Measurements from ENCODE around the gene ARID3A. TPM values are rescaled to one million over a fixed set of nuclear protein-coding genes. Genes with fewer than 3 reads are reported as not detected.

The ARID3A gene
- total RNA-seq, 4 donors from 2014 or later, result 5.5 to 13.9 (median 9.2) TPM

DNA sequence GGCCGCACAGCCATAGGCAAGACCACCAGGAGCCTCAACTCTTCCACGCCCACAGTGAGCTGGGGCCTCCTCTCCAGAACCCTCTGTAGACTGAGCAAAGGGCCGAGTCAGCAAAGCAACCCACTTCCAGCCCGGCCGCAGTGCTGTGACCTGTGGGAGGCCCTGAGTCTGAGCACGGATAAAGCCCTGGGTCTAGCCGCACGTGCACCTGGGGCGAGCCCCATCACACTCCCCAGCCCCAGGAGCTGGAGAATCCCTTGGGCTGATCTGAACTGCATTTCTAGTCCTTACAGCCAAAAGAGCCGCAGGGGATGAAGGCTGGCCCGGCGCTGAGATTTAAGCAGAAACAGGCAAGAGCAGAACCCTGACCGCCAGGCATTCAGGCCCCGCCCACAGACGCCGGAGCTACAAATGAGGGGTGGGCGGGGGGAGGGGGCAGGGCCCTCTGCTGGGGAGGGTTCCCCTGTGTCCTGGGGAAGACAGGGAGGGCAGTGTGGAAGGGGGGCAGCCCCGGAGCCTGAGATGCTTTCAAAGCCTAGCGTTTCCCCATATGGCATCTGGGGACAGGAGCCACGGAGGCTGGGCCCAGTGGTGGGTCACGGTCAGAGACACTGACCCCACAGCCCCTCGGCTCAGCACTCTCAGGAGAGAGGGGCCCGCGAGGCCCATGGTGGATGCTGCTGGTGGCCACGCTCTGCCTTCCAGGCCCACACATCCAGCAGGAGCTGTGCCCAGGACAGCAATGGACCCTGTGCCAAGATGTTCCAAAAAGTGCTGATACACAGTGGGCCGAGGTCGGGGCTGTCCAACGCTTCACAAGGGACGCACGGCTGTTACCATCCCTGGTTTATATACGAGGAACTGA lies 90.2 kb downstream of the ARID3A start:
- TF ChIP-seq, protein P1, sequence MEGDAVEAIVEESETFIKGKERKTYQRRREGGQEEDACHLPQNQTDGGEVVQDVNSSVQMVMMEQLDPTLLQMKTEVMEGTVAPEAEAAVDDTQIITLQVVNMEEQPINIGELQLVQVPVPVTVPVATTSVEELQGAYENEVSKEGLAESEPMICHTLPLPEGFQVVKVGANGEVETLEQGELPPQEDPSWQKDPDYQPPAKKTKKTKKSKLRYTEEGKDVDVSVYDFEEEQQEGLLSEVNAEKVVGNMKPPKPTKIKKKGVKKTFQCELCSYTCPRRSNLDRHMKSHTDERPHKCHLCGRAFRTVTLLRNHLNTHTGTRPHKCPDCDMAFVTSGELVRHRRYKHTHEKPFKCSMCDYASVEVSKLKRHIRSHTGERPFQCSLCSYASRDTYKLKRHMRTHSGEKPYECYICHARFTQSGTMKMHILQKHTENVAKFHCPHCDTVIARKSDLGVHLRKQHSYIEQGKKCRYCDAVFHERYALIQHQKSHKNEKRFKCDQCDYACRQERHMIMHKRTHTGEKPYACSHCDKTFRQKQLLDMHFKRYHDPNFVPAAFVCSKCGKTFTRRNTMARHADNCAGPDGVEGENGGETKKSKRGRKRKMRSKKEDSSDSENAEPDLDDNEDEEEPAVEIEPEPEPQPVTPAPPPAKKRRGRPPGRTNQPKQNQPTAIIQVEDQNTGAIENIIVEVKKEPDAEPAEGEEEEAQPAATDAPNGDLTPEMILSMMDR (IDR thresholded peaks at IDR 0.05; ENCODE audit: low read depth), result no peak

DNA sequence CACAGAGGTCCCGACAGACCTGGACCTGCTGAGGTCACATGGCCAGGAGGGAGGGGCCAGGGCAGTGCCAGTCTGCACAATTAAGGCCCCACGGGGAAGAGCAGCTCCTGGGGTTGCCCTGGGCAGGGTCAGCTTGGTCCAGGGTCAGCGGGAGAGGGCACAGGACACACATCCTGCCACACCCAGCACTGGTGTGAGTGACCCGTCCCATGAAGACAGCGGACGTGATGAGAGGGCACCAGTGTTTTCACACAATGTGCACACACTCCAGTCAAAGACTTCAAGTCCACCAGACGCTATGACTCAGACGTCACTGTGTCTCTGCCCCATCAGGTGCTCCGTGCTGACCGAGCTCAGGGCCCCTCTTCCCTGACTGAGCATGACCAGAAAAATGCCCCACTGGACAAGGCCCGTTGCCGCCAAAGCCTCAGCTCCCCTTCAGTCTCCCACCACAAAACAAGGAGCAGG lies 90.8 kb downstream of the ARID3A start:
- TF ChIP-seq, protein P1 (IDR thresholded peaks at IDR 0.05; ENCODE audit: low read depth), result no peak

DNA sequence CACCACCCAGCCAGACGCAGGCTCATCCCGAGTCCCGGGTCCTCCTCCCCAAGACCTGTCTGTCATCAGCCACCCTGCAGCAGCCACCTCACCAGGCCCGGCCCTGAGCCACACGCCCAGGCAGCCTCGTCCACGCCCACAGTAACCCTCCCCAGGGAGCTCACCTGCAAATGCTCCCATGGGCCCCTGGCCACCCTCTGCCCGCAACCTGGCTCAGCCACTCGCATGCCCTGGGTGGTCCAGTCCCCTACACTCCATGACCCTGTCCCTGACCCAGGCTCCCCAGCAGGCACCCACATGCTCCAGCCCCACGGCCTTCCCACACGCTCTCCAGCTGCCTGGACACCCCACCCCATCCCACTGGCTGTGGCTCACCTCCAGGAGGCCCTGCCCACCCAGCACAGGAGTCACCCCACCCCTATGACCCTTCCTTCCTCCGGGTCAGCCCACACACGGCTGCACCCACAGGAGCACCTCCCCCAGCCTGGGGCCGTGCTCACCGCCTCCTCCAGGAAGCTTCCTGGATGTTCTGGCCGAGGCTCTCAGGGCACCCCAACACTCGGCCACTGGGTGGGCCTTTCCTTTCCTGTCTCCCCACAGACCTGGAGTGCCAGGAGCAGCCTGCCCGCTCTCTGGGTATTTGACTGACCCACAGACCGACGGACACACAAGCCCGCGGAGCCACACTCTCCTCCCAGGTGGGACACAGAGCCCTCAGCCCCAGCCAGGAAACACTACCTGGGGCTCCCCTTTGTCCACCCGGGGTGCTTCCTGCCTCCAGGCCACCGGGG lies 91.5 kb downstream of the ARID3A start:
- TF ChIP-seq, protein P1 (IDR thresholded peaks at IDR 0.05; ENCODE audit: low read depth), result no peak

DNA sequence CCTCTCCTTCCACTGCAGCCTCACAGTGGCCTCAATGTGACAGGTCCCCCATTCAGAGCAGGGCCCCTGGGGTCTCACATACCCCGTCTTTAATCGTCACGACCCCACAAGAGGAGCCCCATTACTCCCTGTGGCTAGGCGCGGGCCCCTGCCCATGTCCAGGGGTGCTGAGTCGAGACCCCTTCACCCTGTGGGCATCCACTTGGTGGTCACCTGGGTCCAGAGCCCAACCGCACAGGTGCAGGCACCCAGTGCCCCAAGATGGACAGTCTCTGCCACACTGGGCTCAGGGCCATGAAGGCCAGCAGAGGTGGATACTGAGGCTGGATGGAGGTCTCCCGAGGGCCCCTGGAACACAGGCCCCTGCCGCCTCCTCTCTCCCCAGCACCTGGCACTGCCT lies 92.1 kb downstream of the ARID3A start:
- TF ChIP-seq, protein P1 (IDR thresholded peaks at IDR 0.05; ENCODE audit: low read depth), result no peak

DNA sequence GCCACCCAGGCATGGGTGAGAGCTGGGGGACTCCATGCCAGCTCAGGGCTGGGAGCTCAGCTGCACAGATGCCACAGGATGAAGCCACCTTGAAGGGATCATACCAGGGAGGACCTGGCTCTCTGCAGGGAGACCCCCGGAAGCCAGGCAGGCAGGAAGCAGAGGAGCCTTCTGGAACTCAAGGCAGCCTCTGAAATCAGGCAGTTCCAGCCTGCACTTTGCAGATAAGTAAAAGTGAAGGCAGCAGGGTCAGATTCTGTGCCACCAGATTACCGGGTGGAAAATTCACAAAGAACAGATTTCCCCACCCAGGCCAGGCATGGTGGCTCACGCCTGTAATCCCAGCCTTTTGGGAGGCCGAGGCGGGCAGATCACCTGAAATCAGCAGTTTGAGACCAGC lies 92.6 kb downstream of the ARID3A start:
- TF ChIP-seq, protein P1 (IDR thresholded peaks at IDR 0.05; ENCODE audit: low read depth), result no peak

DNA sequence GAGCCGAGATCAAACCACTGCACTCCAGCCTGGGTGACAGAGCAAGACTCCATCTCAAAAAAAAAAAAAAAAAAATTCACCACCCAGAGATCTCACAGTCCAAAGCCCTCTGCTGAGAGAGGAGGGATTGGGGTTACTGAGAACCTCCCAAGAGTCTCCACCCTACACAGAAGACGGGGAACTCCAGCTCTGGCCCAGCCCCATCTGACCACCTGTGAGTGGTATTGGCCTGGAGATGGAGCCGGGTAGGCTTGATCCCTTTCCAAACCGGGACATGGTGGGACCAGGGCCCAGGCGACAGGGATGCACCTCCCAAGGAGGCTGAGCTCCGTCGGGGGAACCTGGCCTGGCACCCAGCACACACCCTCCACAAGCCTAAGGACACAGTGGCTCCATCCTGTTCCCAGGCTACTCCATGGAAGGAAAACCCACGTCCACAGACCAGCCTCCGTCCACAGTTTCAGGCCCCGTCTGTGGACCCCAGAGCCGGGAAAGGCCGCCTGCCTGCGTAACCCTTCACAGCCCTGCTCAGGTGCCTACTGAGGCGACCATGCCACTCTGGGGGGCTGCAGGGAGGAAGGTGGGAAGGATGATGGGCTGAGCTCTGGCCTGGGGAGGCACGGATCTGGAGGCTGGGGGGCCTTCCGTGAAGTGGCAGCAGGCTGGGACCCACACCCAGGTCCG lies 93.2 kb downstream of the ARID3A start:
- TF ChIP-seq, protein P1 (IDR thresholded peaks at IDR 0.05; ENCODE audit: low read depth), result no peak

DNA sequence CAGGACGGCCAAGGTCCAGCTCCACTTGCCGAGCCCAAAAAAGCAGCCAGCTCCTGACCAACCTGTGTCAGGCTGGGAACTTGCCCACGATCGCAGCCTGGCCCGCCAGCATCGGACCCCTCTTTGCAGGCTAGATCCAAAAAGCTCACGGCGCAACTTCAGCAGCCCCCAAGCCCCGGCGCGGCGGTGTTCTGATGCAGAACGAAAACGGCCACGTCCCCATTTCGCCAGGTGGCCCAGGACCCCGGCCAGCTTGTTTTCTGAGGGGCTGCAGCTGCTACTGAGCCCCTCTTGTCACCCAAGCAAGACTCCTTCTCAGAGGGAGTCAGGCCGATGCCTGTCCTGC lies 93.8 kb downstream of the ARID3A start:
- TF ChIP-seq, protein P1 (IDR thresholded peaks at IDR 0.05; ENCODE audit: low read depth), result no peak

Measured in subcutaneous adipose tissue (tissue), 4 donors.